Measurements from ENCODE around the gene ZNF823.

ZNF823 gene

DNA sequence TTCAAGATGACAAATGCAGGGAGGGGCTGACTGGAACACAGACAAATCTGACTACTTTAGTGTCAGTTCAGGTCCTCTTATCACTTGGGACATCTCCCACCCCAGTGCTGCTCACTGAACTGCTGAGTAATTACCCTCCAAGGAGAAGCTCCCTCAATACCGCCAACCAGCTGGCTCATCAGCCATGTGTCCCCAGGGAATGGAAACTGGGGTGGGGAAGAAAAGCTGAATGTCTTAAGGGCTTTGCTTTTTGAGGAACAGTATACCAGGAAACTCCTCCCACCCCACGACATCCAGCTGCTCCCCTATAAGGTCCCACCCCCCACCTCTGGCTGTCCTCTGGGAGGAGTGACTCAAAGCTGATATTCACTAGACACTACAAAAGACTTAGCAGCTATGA, 2.0 kb downstream of the ZNF823 start:
- DNase-seq (ENCODE audit: low read depth) = no peak
- TF ChIP-seq, protein P1, sequence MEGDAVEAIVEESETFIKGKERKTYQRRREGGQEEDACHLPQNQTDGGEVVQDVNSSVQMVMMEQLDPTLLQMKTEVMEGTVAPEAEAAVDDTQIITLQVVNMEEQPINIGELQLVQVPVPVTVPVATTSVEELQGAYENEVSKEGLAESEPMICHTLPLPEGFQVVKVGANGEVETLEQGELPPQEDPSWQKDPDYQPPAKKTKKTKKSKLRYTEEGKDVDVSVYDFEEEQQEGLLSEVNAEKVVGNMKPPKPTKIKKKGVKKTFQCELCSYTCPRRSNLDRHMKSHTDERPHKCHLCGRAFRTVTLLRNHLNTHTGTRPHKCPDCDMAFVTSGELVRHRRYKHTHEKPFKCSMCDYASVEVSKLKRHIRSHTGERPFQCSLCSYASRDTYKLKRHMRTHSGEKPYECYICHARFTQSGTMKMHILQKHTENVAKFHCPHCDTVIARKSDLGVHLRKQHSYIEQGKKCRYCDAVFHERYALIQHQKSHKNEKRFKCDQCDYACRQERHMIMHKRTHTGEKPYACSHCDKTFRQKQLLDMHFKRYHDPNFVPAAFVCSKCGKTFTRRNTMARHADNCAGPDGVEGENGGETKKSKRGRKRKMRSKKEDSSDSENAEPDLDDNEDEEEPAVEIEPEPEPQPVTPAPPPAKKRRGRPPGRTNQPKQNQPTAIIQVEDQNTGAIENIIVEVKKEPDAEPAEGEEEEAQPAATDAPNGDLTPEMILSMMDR (IDR thresholded peaks at IDR 0.05; ENCODE audit: control insufficient read depth, extremely low read depth, insufficient read depth) = no peak
- H3K4me3 ChIP-seq (ENCODE audit: low read depth, low read length) = no peak overlapping the region

DNA sequence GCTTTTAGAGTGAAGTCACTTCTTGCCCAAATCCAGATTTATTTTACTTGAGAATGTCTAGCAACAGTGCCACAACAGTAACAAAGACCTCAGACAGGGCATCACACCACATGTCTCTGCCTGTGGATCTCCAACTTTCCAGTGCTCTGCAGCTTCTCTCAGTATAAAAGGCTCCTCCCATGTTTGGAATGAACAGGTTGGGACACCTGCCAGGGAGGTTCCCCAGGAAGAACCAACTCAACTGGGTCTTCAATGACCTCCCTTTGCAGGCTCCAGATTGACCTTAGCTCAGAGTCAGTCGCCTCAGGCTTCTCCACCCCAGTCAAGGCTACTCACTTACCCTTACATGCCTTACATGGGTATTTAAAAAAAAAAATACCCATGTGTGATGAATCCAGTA, 3.4 kb downstream of the ZNF823 start:
- no peak for DNase-seq (ENCODE audit: low read depth)
- no peak overlapping the region for H3K4me3 ChIP-seq (ENCODE audit: low read depth, low read length)
- TF ChIP-seq, protein P1 (IDR thresholded peaks at IDR 0.05; ENCODE audit: control insufficient read depth, extremely low read depth, insufficient read depth) = no peak

DNA sequence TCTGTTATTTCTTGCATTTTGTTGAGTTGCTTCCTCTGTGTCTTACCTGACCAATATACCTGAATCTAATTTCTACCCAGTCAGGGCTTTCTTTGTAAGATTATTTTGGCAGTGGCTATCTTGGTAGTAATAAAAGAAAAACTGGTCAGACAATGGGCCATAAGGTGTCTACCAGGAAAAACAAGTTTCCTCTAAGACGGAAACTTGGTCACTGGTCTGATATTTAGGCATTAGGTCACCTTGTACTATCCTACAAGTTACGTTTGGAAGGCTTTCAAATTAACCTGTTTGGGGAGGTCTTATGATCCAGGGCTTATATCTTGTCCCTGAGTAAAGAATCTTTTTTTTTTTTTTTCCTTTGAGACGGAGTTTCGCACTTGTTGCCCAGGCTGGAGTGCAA, 9.2 kb downstream of the ZNF823 start:
- peak; percentile 97 for DNase-seq (ENCODE audit: low read depth)
- TF ChIP-seq, protein P1 (IDR thresholded peaks at IDR 0.05; ENCODE audit: control insufficient read depth, extremely low read depth, insufficient read depth) = no peak
- H3K4me3 ChIP-seq (ENCODE audit: low read depth, low read length) = peak overlapping the region; percentile 13

DNA sequence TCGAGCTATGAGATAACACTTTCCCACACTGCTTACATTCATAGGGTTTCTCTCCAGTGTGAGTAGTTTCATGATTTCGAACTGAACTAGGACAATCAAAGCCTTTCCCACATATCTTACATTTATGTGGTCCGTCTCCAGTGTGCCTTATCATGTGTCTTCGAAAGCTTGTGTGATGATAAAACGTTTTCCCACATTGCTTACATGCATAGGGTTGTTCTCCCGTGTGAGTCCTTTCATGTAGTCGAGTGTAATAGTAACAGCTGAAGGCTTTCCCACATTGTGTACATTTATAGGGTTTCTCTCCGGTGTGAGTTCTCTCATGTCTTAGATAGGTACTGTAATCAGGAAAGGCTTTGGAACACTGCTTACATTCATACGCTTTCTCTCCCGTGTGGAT, 16.3 kb downstream of the ZNF823 start:
- DNase-seq (ENCODE audit: low read depth) = no peak
- no peak overlapping the region for H3K4me3 ChIP-seq (ENCODE audit: low read depth, low read length)
- TF ChIP-seq, protein P1 (IDR thresholded peaks at IDR 0.05; ENCODE audit: control insufficient read depth, extremely low read depth, insufficient read depth) = no peak

DNA sequence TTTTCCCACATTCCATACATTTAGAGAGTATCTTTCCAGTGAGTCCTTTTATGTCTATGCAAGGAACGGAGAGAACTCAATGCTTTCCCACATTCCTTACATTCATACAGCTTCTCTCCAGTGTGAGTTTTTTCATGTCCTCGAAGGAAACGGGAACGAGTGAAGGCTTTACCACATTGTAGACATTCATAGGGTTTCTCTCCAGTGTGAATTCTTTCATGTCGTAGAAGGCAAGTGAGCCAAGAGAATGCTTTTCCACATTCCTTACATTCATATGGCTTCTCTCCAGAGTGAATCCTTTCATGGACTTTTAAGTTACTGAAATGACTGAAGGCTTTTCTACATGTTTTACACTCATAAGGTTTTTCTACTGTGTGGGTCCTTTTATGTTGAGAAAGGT, 17.1 kb downstream of the ZNF823 start:
- DNase-seq (ENCODE audit: low read depth) = no peak
- TF ChIP-seq, protein P1 (IDR thresholded peaks at IDR 0.05; ENCODE audit: control insufficient read depth, extremely low read depth, insufficient read depth) = no peak

DNA sequence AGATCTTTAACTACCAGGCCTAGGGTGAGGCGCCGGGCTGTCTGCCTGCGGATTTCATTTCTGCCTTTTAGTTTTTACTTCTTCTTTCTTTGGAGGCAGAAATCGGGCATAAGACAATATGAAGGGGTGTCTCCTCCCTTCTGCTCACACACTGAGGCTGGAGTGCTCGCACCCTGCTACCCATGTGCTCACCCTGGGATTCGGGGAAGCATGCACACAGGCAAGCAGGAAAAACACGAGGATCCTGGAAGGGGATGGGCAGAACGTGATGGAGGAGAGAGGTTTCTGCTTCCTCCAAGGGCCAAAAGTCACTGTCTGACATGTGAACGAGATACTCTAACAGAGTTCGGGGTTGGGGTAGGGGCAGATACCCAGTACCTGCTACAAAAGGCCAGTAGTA, 28.4 kb downstream of the ZNF823 start:
- TF ChIP-seq, protein P1 (IDR thresholded peaks at IDR 0.05; ENCODE audit: control insufficient read depth, extremely low read depth, insufficient read depth) = no peak
- no peak for DNase-seq (ENCODE audit: low read depth)
- no peak overlapping the region for H3K4me3 ChIP-seq (ENCODE audit: low read depth, low read length)

More for the DNA sequence above, 17.1 kb downstream of the ZNF823 start:
- H3K4me3 ChIP-seq (ENCODE audit: low read depth, low read length) = no peak overlapping the region

DNA sequence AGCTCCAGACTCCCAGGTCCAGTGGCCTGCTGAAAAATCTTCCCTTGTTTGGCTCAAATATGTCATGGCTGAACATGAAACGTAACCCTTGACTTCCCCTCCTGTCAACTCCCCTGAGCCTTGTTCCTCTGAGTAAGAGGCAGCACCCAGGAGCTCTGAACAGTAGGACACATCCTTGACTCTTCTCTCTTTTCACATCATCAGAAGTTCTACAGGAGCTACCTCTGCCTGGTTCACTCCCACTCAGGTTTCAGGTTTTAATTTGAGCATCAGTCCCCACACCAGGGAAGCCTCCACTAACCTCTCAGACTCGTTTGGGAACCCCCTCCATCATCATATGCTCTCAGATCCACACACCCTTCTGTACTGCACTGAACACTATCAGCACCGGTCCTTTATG, 30.3 kb downstream of the ZNF823 start:
- TF ChIP-seq, protein P1 (IDR thresholded peaks at IDR 0.05; ENCODE audit: control insufficient read depth, extremely low read depth, insufficient read depth) = no peak
- no peak for DNase-seq (ENCODE audit: low read depth)
- H3K4me3 ChIP-seq (ENCODE audit: low read depth, low read length) = no peak overlapping the region
